Trophoblast cell (in vitro differentiated cells and primary cell): ENCODE data around the gene DAAM1.

Experiments
- DNase-seq, 2 donors: peaks; one replicate each; pipeline ENCODE4 v3.0.0-alpha.2; 2016
- H2AFZ ChIP-seq: 2 replicates; pipeline ENCODE4 v1.6.1; 2013; ENCODE audit warnings: low read length, moderate library complexity, mild to moderate bottlenecking; ENCODE audit not compliant: insufficient read depth, poor library complexity
- H2AK5ac ChIP-seq: 2 replicates; pipeline ENCODE4 v1.6.1; 2013; ENCODE audit warnings: mild to moderate bottlenecking, low read length
- H2BK120ac ChIP-seq: 2 replicates; pipeline ENCODE4 v1.6.1; 2013; ENCODE audit warnings: low read length, mild to moderate bottlenecking, moderate library complexity; ENCODE audit not compliant: insufficient read depth, poor library complexity
- H2BK12ac ChIP-seq: 2 replicates; pipeline ENCODE4 v1.6.1; 2013; ENCODE audit warnings: mild to moderate bottlenecking, low read length, moderate library complexity
- H2BK5ac ChIP-seq: 2 replicates; pipeline ENCODE4 v1.6.1; 2013; ENCODE audit warnings: low read length, low read depth, moderate library complexity, mild to moderate bottlenecking; ENCODE audit not compliant: poor library complexity
- H3K14ac ChIP-seq: 2 replicates; pipeline ENCODE4 v1.6.1; 2013; ENCODE audit warnings: mild to moderate bottlenecking, low read length
- H3K18ac ChIP-seq: 2 replicates; pipeline ENCODE4 v1.6.1; 2013; ENCODE audit warnings: mild to moderate bottlenecking, low read length
- H3K23ac ChIP-seq: 2 replicates; pipeline ENCODE4 v1.6.1; 2013; ENCODE audit warnings: low read length
- H3K27ac ChIP-seq: 2 replicates; pipeline ENCODE4 v1.5.1; 2013; ENCODE audit warnings: low read depth, mild to moderate bottlenecking, inconsistent platforms, low read length, moderate library complexity
- H3K27me3 ChIP-seq: 2 replicates; pipeline ENCODE4 v1.6.1; 2013; ENCODE audit warnings: inconsistent platforms, mild to moderate bottlenecking, low read length, moderate library complexity; ENCODE audit not compliant: insufficient read depth
- H3K36me3 ChIP-seq, 2 experiments: 1 replicate in 1 of 2; 2 replicates in 1 of 2; pipeline ENCODE4 v1.6.1; 2013; ENCODE audit warnings: low read length in 2 of 2, mild to moderate bottlenecking in 2 of 2, moderate library complexity in 1 of 2; ENCODE audit not compliant: insufficient read depth in 2 of 2, control insufficient read depth in 1 of 2
- H3K4ac ChIP-seq: 2 replicates; pipeline ENCODE4 v1.6.1; 2013; ENCODE audit warnings: low read depth, mild to moderate bottlenecking, low read length, moderate library complexity
- H3K4me1 ChIP-seq, 2 experiments: 1 replicate in 1 of 2; 2 replicates in 1 of 2; pipeline ENCODE4 v1.6.1; 2013; ENCODE audit warnings: low read length in 2 of 2, mild to moderate bottlenecking in 2 of 2, moderate library complexity in 1 of 2; ENCODE audit not compliant: insufficient read depth in 2 of 2, control insufficient read depth in 1 of 2
- H3K4me2 ChIP-seq: 2 replicates; pipeline ENCODE4 v1.6.1; 2013; ENCODE audit warnings: inconsistent platforms, mild to moderate bottlenecking, low read length, moderate library complexity
- H3K4me3 ChIP-seq: 2 replicates; pipeline ENCODE4 v1.5.1; 2013; ENCODE audit warnings: mild to moderate bottlenecking, low read depth, low read length, inconsistent platforms
- H3K79me1 ChIP-seq: one replicate; pipeline ENCODE4 v1.6.1; 2013; ENCODE audit warnings: low read length
- H3K79me2 ChIP-seq: 2 replicates; pipeline ENCODE4 v1.6.1; 2013; ENCODE audit warnings: low read length, mild to moderate bottlenecking; ENCODE audit not compliant: control insufficient read depth, insufficient read depth, poor library complexity
- H3K9ac ChIP-seq: 2 replicates; pipeline ENCODE4 v1.6.1; 2013; ENCODE audit warnings: mild to moderate bottlenecking, low read length
- H3K9me3 ChIP-seq: 2 replicates; pipeline ENCODE4 v1.6.1; 2013; ENCODE audit warnings: low read depth, mild to moderate bottlenecking, control low read depth, inconsistent platforms, low read length; ENCODE audit not compliant: insufficient read depth
- H4K12ac ChIP-seq: 2 replicates; pipeline ENCODE4 v1.6.1; 2013; ENCODE audit warnings: low read depth, mild to moderate bottlenecking, low read length, moderate library complexity
- H4K8ac ChIP-seq: 2 replicates; pipeline ENCODE4 v1.6.1; 2013; ENCODE audit warnings: low read depth, mild to moderate bottlenecking, low read length, moderate library complexity
- H4K91ac ChIP-seq: one replicate; pipeline ENCODE4 v1.6.1; 2013; ENCODE audit warnings: low read depth, mild to moderate bottlenecking, low read length, moderate library complexity
- WGBS: extraction: QIAGEN DNeasy Blood & Tissue Kit; methylation state at CpG from one replicate; pipeline ENCODE4 v1.1.7; 2013; ENCODE audit warnings: missing lambda C conversion rate; ENCODE audit not compliant: insufficient read length, insufficient coverage; ENCODE audit errors: extremely low coverage; 5-methylcytosine and 5-hydroxymethylcytosine counted together

DAAM1 gene

DNA sequence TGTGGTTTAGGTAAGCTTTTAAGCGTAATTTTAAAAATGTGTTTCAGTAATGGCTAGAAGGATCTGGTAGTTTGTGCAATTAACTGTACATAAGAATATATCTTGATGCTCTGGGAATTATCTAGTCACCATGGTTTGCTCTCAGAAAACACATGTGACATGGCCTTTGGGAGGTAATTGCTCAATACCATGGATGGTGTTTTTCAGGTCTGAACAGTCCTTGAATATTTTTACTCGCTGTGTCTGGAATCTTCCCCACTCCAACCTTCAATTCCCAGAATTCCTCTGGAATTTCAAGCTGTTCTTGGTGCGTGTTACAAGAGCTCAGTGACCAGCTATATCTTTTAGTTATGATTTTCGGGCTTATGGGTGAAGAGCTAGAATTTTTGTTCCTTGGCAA lies 85.3 kb downstream of the DAAM1 start:
- Histone ChIP-seq H3K36me3 (no peaks in the 10 kb centered on the region), H4K12ac (no peak overlapping the region), H3K14ac (no peak overlapping the region), H3K9me3 (no peaks in the 10 kb centered on the region), H2BK120ac (no peak overlapping the region), H2AK5ac (no peak overlapping the region), H3K4me3 (no peak overlapping the region), H3K79me2 (no peaks in the 10 kb centered on the region), H2AFZ (no peak overlapping the region), H2BK12ac (no peak overlapping the region), H4K91ac (no peak overlapping the region), H2BK5ac (no peak overlapping the region), H3K27ac (no peak overlapping the region), H3K23ac (no peak overlapping the region), H3K27me3 (no peaks in the 10 kb centered on the region), H3K4me1 (peaks cover 2 to 3% of the 10 kb centered on the region in 2 experiments), H4K8ac (no peak overlapping the region), H3K9ac (no peak overlapping the region), H3K4me2 (no peak overlapping the region), H3K4ac (no peak overlapping the region), H3K18ac (no peak overlapping the region), H3K79me1 (no peaks in the 10 kb centered on the region)
- 100% methylated on average over 1 of the region's 4 CpGs for WGBS
- DNase-seq = peak; percentile 72 to 95

DNA sequence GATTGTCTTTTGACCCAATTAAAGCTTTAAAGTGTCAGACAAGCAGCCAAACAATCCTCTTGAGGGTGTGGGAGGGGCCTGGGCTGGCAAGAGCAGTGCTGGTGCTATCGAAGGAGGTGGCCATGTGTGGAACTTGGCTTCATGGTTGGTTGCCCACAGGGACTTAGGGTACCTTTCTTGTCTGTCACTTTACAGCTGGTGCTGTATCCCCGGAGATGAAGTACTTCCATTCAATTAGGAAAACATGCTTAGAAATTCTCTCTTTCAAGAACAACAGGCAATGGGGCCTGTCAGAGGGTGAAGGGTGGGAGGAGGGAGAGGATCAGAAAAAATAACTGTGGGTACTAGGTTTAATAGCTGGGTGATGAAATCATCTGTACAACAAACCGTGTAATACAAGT lies 86.5 kb downstream of the DAAM1 start:
- Histone ChIP-seq H3K23ac (no peak overlapping the region), H2AFZ (no peak overlapping the region), H4K12ac (no peak overlapping the region), H3K79me1 (no peaks in the 10 kb centered on the region), H2BK12ac (no peak overlapping the region), H2BK120ac (peak overlapping the region; percentile 21), H3K4me3 (no peak overlapping the region), H2AK5ac (no peak overlapping the region), H3K27ac (no peak overlapping the region), H4K91ac (peak overlapping the region; percentile 25), H3K9ac (no peak overlapping the region), H3K36me3 (no peaks in the 10 kb centered on the region), H3K18ac (no peak overlapping the region), H4K8ac (no peak overlapping the region), H3K14ac (no peak overlapping the region), H3K4me1 (peaks cover 2 to 3% of the 10 kb centered on the region in 2 experiments), H3K4ac (no peak overlapping the region), H3K79me2 (no peaks in the 10 kb centered on the region), H3K4me2 (no peak overlapping the region), H2BK5ac (peak overlapping the region; percentile 31), H3K27me3 (no peaks in the 10 kb centered on the region), H3K9me3 (no peaks in the 10 kb centered on the region)
- WGBS = no CpG with 5 or more reads among the region's 3 CpGs
- DNase-seq = no peak

DNA sequence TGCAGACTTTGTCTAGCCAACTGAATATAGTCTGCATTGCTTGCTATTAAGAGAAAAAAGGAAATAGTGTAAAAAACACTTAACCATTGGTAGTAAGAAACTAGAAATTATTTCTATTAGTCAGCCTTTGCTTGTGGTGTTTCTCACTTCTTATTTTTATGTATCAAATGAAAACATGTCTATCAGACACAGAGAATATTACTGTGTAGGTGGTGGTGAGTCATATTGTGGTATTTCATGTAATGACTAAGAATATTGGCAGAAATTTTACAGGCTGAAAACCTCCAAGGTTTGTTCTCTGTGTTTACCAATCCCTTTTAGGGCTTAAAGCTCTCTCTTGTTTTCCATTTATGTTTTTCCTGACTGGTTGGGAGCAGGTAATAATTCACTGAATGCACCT lies 87.2 kb downstream of the DAAM1 start:
- Histone ChIP-seq H3K27ac (no peak overlapping the region), H3K9me3 (no peaks in the 10 kb centered on the region), H3K4ac (no peak overlapping the region), H3K79me1 (no peaks in the 10 kb centered on the region), H3K4me1 (peaks cover 2 to 3% of the 10 kb centered on the region in 2 experiments), H2BK5ac (no peak overlapping the region), H4K12ac (no peak overlapping the region), H3K4me3 (no peak overlapping the region), H3K23ac (no peak overlapping the region), H2BK12ac (no peak overlapping the region), H3K14ac (no peak overlapping the region), H4K8ac (no peak overlapping the region), H3K27me3 (no peaks in the 10 kb centered on the region), H2AFZ (no peak overlapping the region), H4K91ac (no peak overlapping the region), H3K79me2 (no peaks in the 10 kb centered on the region), H3K4me2 (no peak overlapping the region), H3K18ac (no peak overlapping the region), H2BK120ac (no peak overlapping the region), H3K36me3 (no peaks in the 10 kb centered on the region), H2AK5ac (no peak overlapping the region), H3K9ac (no peak overlapping the region)
- peak in 1 of 2 donors; percentile 57 for DNase-seq

DNA sequence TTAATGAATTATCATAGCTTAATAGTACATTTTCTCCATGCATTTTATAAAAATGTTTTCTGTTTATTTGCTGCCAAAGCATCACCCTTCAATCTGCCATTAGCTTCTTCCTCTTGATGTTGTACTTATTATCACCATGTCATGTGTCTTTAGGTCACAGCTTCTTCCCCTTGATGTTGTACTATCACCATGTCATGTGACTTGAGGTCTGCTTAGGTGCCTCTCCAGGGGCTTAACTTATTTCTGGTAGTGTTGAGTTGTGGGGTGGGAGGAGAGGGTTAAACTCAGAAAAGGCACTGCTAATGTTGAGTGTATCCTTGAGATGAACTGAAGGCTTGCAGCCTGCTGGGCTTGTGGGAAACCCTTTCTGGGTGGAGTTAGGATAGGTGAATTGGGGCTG lies 87.8 kb downstream of the DAAM1 start:
- H3K27ac ChIP-seq = no peak overlapping the region
- H3K4ac ChIP-seq = no peak overlapping the region
- no peak overlapping the region for H3K14ac ChIP-seq
- H2BK120ac ChIP-seq = peak overlapping the region; percentile 11
- H2AK5ac ChIP-seq = peak overlapping the region; percentile 29
- no peak overlapping the region for H3K4me3 ChIP-seq
- DNase-seq = no peak
- H3K18ac ChIP-seq = no peak overlapping the region
- no peak overlapping the region for H3K4me2 ChIP-seq
- no peak overlapping the region for H3K9ac ChIP-seq
- H3K23ac ChIP-seq = no peak overlapping the region
- H4K12ac ChIP-seq = no peak overlapping the region
- H4K8ac ChIP-seq = no peak overlapping the region
- peak overlapping the region; percentile 33 for H2BK5ac ChIP-seq
- H4K91ac ChIP-seq = peak overlapping the region; percentile 66
- H2AFZ ChIP-seq = no peak overlapping the region
- H3K27me3 ChIP-seq = no peaks in the 10 kb centered on the region
- H3K36me3 ChIP-seq = no peaks in the 10 kb centered on the region
- H3K9me3 ChIP-seq = no peaks in the 10 kb centered on the region
- H2BK12ac ChIP-seq = peak overlapping the region; percentile 94
- H3K79me2 ChIP-seq = no peaks in the 10 kb centered on the region
- peaks cover 4 to 5% of the 10 kb centered on the region in 2 experiments for H3K4me1 ChIP-seq
- no peaks in the 10 kb centered on the region for H3K79me1 ChIP-seq
